ENCODE measurements around the gene ZDHHC17.

ZDHHC17 gene

DNA sequence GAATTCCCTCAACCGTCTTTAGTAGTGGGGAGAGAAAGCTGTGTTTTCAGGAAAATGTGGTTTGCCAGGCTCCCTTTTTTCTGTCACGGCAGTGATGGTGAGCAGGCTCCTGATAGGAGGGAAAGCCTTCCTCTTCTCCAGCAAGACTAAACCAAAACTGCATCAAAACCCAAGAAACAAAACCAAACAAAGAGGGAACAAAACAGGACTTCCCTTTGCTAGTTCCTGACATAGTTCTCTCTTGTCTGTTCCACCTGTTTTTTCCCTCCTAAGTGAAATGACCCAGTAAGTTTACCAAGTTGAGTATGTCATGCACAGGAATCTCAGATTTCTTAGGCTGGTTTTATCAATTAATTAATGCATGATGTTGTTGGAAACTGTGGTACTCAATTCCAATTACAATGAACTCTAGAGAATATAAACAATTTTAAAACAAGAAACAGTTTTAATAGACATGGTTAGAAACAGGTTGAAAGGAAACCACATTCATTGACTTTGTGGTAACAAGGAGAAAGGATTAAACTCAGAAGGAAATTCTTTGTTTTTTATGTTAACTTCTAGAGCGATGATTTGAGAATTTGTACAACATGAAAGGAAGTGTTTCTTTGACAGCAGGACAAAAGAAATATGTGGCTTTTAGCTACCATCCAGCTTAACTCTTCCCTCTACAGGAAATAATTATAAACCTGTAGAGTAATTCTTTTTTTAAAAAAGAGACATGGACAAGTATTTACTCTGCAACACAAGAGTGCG is 137.9 kb downstream of the ZDHHC17 start:
- H3K4me3 ChIP-seq (ENCODE audit: low read depth, low read length) = no peak overlapping the region
- DNase-seq (ENCODE audit: low read depth) = no peak
- TF ChIP-seq, protein P1, sequence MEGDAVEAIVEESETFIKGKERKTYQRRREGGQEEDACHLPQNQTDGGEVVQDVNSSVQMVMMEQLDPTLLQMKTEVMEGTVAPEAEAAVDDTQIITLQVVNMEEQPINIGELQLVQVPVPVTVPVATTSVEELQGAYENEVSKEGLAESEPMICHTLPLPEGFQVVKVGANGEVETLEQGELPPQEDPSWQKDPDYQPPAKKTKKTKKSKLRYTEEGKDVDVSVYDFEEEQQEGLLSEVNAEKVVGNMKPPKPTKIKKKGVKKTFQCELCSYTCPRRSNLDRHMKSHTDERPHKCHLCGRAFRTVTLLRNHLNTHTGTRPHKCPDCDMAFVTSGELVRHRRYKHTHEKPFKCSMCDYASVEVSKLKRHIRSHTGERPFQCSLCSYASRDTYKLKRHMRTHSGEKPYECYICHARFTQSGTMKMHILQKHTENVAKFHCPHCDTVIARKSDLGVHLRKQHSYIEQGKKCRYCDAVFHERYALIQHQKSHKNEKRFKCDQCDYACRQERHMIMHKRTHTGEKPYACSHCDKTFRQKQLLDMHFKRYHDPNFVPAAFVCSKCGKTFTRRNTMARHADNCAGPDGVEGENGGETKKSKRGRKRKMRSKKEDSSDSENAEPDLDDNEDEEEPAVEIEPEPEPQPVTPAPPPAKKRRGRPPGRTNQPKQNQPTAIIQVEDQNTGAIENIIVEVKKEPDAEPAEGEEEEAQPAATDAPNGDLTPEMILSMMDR (IDR thresholded peaks at IDR 0.05; ENCODE audit: low read depth, low read length, missing control alignments) = no peak

Data from GM12864 (cell line).